ENCODE measurements around the gene ZNF746.

The ZNF746 gene

GRCh38 chr7:149427893-149428292 is 69.7 kb downstream of the ZNF746 start:
- no peak for DNase-seq (ENCODE audit: low read depth, low spot score)

DNA sequence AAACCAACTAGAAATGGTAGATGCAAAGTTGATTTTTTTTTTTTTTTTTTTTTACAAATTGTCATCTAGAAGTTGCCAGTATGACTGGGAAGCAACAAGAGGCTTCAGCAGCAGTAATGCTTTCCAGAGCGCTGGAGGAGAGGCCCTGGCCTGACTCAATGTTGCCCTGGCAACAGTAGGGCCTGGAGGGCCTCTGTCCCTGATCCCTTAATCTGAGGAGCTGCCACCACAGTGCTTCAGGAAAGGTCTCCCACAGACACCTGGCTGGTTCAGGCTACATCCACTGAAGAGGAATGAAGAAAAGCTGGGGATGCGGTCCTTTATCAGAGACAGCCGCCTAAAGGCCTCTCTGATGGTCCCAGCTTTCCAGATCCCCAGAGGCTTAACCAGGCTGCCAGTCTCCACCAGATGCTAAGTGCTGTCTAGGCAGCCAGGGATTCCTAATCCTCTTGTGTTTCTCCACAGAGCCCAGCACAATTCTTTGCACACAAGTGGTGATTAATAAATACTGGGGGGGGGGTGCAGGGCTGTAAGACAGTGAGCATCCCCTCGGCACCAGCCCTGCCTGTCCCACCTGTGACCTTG is 70.4 kb downstream of the ZNF746 start:
- peak; percentile 53 for DNase-seq (ENCODE audit: low read depth, low spot score)

- DNase-seq (ENCODE audit: low read depth, low spot score), result no peak
Measured at GRCh38 chr7:149423449-149424110, 74.0 kb downstream of the ZNF746 start.

DNA sequence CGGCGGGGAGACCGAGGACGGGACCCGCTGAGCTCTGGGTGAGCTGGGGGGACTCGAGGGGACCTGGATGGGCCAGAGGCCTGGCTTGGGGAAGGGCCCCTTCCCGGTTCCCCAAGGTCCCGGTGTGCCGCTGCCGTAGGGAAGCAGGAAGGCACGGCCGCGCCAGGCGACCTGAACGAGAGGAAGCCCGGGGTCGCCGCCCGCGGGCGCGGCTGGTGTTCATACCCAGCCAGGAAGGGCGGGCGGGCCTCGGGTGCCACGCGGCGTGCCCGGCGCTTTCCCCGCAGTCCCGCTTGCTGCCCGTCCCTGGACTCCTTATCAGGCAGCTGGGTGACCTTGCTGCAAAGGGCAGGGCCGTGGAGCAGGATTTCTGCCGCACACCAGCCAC is 74.7 kb downstream of the ZNF746 start:
- peak; percentile 36 for DNase-seq (ENCODE audit: low read depth, low spot score)
